NOMO-1 treated with DMSO at 0.1 percent for 48 hours (cell line): ENCODE measurements around the gene TFDP1.
"Not testable (repeated sequence)": the region's sequence is repeated elsewhere in the genome, so short reads cannot be mapped to it uniquely, and the experiment has no call there.

Experiments
- DNase-seq: peaks from one replicate; lab custom pipeline; 2025; ENCODE audit not compliant: unreplicated experiment; lab: John Stamatoyannopoulos, UW

The TFDP1 gene

DNA sequence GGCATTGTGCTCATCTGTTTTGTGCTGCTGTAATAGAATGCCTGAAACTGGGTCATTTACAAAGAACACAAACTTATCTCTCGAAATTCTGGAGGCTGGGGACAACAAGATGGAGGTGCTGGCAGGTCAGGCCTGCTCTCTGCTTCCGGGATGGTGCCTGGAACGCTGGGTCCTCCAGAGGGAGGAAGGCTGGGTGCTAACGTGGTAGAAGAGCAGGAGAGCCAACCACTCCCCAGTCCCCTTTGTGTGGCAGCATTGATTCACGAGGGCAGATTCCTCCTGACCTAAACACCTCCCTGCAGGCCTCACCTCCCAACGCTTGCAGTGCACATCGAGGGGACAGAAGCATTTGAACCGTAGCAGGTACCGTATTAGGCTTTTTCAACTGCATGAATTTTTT, 34.1 kb upstream of the TFDP1 start:
- no peak for DNase-seq

- no peak for DNase-seq
Observed at GRCh38 chr13:113551081-113552000, 33.2 kb upstream of the TFDP1 start.

DNA sequence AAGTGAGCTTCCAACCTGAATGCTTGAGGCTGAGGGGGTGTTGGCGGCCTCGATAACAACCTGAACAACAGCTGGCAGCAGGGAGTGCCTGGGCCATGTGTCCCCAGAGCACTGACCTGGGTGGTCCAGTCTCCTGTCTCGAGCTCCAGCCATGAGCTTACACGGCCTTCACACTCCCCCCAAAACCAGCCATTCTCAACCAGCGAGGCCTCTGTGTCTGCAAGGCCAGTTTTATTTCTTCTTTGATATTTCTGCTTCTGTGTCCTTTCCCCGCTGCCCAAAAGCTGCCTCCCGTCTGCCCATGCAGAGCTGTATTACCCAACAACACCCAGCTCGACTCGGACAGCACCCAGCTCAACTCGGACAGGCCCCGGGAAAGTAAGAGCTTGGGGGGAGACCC, 32.5 kb upstream of the TFDP1 start:
- no peak for DNase-seq

GRCh38 chr13:113552786-113553434, 31.6 kb upstream of the TFDP1 start:
- DNase-seq: peak; percentile 1

- DNase-seq: no peak
Observed at GRCh38 chr13:113553511-113554332, 30.8 kb upstream of the TFDP1 start.

DNA sequence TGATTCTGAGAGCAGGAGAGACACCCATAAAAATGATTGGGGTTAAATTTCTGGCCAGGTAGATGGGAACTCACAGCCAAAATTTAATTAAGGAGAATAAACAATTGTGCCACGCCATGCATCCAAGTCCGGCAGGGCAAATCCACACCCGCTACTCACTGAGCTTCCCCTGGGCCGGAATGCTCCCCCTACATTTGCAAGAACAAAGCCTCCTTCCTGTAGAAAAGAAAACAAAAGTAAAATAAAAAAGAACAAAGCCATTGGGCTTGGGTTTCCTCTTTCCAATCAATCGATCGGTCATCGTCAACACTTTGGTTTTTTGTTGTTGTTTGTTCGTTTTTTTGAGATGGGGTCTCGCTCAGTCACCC, 30.2 kb upstream of the TFDP1 start:
- DNase-seq: no peak

DNA sequence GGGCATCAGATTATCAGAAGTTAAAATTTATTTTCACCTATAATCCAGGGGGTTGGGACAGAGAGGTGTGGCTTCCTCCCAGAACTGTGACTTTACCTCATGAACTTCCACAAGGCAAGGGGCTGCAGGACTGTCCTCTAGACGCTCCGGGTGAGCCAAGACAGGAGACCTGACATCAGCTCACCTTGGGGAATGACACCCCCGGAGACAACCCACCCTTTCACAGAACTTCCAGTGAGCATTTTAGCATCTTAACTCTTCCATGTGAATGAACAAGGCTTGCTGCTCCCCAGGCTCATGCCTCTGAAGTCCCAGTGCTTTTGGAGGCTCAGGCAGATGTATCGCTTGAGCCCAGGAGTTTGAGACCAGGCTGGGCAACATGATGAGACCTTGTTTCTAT, 29.4 kb upstream of the TFDP1 start:
- DNase-seq: no peak

GRCh38 chr13:113557013-113557412, 27.5 kb upstream of the TFDP1 start:
- DNase-seq: no peak

- DNase-seq: no peak
Observed at GRCh38 chr13:113558461-113558860, 26.1 kb upstream of the TFDP1 start.

- DNase-seq: no peak
Observed at GRCh38 chr13:113559061-113559460, 25.5 kb upstream of the TFDP1 start.

DNA sequence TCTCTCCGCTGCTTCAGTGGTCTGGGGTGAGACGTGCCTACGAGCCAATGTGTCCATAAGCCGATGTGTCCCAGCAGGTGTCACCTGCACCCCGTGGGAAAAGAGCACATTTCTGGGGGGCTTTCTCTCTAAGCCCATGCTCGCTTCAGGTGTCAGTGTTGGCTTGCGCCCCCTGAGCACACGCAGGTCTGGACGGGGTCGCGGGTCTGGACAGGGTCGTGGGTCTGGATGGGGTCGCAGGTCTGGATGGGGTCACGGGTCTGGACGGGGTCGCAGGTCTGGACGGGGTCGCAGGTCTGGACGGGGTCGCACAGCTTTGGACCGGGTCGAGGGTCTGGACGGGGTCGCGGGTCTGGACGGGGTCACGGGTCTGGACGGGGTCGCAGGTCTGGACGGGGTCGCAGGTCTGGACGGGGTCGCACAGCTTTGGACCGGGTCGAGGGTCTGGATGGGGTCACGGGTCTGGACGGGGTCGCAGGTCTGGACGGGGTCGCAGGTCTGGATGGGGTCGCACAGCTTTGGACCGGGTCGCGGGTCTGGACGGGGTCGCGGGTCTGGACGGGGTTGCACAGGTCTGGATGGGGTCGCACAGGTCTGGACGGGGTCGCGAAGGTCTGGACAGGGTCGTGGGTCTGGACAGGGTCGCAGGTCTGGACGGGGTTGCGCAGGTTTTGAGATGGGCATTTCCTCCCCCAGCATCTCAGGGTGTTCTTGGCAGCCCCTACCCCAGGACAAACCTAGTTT, 24.5 kb upstream of the TFDP1 start:
- no peak for DNase-seq

GRCh38 chr13:113560645-113561416, 23.7 kb upstream of the TFDP1 start:
- no peak for DNase-seq

DNA sequence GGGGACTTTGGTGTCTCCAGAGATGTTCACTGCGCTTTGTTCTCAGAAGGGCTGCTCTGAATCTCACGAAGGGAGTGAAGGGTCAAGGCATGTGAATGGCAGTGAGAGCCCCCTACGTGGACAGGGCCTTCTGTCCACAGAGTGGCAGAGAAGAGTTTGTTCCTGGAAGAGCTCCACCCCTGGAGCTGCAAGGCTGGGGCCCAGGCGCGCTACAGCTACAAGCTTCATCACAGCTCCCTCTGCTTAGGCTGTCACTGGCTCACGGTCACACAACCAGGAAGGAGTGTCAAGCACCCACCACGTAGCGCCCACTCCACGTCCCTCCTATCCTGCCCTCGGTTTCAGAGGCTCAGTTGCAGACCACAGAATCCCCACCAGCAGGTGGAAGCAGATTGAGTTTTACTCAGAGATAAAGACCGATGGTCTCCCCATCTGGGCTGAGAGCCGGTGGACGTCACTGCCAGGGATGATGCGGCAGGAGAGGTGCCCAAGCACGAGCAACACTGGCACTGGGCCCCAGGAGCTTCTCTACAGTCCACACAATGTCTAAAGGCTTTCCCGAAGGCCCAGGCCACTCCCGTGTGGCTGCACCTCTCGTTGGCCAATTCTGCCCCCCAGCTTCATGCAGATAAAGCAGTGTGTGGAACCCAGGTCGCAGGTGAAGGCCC, 23.0 kb upstream of the TFDP1 start:
- no peak for DNase-seq

DNA sequence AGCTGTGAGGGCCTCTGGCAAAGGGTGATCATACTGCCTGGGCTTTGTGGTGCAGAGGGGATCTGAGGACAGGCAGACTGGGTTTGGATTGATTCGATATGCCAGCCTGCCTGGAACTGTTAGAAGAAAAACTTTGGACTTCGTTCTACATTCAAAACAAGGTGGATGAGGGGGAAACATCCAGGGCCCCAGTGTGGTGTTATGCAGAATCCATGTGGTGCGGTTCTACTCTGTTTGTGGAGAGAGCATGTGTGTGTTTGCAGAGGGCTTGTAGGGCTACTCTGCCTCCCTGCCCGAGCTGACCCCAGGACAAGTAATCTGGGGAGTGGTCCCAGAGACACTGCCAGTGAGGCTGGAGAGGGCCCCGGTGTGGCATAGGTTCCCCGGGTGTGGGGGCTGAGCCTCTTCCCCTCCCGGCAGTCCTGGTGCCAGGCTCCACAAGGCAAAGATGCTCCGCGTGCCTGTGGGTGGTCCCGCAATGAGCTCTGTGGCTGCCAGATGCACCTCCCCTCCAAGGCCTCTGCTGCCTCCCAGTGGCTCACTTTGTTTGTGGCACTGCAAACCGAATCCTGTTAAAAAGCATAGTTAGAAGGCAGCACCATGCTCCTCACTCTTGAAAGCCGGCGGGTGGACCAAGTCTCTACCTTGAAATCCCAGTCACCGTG, 22.3 kb upstream of the TFDP1 start:
- DNase-seq: peak; percentile 43

- no peak for DNase-seq
Observed at GRCh38 chr13:113562844-113563243, 21.7 kb upstream of the TFDP1 start.

- not testable (repeated sequence) for DNase-seq
Observed at GRCh38 chr13:113563511-113563910, 21.0 kb upstream of the TFDP1 start.

GRCh38 chr13:113564331-113565023, 20.1 kb upstream of the TFDP1 start:
- no peak for DNase-seq

GRCh38 chr13:113565526-113566226, 18.9 kb upstream of the TFDP1 start:
- no peak for DNase-seq
